ENCODE data around the gene RASGEF1C.

RASGEF1C gene

GRCh38 chr5:180097163-180097894 lies 111.7 kb downstream of the RASGEF1C start:
- TF ChIP-seq, protein P1, sequence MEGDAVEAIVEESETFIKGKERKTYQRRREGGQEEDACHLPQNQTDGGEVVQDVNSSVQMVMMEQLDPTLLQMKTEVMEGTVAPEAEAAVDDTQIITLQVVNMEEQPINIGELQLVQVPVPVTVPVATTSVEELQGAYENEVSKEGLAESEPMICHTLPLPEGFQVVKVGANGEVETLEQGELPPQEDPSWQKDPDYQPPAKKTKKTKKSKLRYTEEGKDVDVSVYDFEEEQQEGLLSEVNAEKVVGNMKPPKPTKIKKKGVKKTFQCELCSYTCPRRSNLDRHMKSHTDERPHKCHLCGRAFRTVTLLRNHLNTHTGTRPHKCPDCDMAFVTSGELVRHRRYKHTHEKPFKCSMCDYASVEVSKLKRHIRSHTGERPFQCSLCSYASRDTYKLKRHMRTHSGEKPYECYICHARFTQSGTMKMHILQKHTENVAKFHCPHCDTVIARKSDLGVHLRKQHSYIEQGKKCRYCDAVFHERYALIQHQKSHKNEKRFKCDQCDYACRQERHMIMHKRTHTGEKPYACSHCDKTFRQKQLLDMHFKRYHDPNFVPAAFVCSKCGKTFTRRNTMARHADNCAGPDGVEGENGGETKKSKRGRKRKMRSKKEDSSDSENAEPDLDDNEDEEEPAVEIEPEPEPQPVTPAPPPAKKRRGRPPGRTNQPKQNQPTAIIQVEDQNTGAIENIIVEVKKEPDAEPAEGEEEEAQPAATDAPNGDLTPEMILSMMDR (IDR thresholded peaks at IDR 0.05; ENCODE audit: low read depth, low read length), result no peak
- no peak overlapping the region for H3K4me3 ChIP-seq (ENCODE audit: low read depth, low read length)
- H3K27me3 ChIP-seq (ENCODE audit: insufficient read depth, low read depth, severe bottlenecking), result no peaks in the 10 kb centered on the region
- H3K27ac ChIP-seq, result no peak overlapping the region
- H3K36me3 ChIP-seq, result no peaks in the 10 kb centered on the region
- DNase-seq, result no peak
- H3K9me3 ChIP-seq (ENCODE audit: severe bottlenecking), result no peaks in the 10 kb centered on the region

GRCh38 chr5:180096616-180097015 lies 112.4 kb downstream of the RASGEF1C start:
- Histone ChIP-seq H3K27ac (no peak overlapping the region), H3K4me3 (ENCODE audit: low read depth, low read length) (no peak overlapping the region), H3K36me3 (no peaks in the 10 kb centered on the region), H3K27me3 (ENCODE audit: insufficient read depth, low read depth, severe bottlenecking) (no peaks in the 10 kb centered on the region), H3K9me3 (ENCODE audit: severe bottlenecking) (no peaks in the 10 kb centered on the region)
- DNase-seq, result no peak
- TF ChIP-seq, protein P1 (IDR thresholded peaks at IDR 0.05; ENCODE audit: low read depth, low read length), result no peak

GRCh38 chr5:180095545-180095944 lies 113.5 kb downstream of the RASGEF1C start:
- Histone ChIP-seq H3K9me3 (ENCODE audit: severe bottlenecking) (no peaks in the 10 kb centered on the region), H3K27me3 (ENCODE audit: insufficient read depth, low read depth, severe bottlenecking) (no peaks in the 10 kb centered on the region), H3K4me3 (ENCODE audit: low read depth, low read length) (no peak overlapping the region), H3K36me3 (no peaks in the 10 kb centered on the region), H3K27ac (no peak overlapping the region)
- no peak for DNase-seq
- TF ChIP-seq, protein P1 (IDR thresholded peaks at IDR 0.05; ENCODE audit: low read depth, low read length), result no peak

DNA sequence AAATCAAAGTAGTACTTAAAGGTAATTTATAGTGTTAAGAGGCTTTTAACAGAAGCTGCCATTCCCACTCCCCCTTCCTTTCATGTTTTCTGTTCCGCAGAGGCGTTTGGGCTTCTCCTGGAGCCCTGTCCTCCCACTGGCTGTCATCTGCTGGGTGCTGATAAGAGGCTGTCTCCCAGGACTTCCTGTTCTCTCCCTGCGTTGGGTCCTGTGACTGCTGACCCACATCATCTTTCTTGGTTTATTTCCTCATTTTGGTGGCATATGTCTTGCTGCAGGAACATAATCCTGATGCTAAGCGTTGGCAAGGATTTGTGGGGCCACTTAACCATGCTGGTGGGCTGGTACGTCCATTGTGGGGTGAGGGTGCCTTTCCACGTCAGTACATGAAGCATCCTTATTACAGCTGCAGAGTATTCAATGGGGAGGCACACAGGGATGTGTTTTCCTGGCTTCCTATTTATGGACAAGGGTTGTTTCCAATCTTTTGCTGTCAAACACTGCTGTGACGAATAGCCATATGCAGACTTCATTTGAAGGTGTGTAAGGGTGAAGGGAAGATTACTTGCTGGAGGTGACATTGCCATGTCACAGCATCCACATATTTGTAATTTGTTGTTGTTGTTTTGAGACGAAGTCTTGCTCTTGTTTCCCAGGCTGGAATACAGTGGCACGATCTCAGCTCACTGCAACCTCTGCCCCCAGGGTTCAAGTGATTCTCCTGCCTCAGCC lies 115.2 kb downstream of the RASGEF1C start:
- Histone ChIP-seq H3K9me3 (ENCODE audit: severe bottlenecking) (no peaks in the 10 kb centered on the region), H3K36me3 (no peaks in the 10 kb centered on the region), H3K27ac (no peak overlapping the region), H3K27me3 (ENCODE audit: insufficient read depth, low read depth, severe bottlenecking) (no peaks in the 10 kb centered on the region), H3K4me3 (ENCODE audit: low read depth, low read length) (no peak overlapping the region)
- TF ChIP-seq, protein P1 (IDR thresholded peaks at IDR 0.05; ENCODE audit: low read depth, low read length), result no peak
- DNase-seq, result no peak

DNA sequence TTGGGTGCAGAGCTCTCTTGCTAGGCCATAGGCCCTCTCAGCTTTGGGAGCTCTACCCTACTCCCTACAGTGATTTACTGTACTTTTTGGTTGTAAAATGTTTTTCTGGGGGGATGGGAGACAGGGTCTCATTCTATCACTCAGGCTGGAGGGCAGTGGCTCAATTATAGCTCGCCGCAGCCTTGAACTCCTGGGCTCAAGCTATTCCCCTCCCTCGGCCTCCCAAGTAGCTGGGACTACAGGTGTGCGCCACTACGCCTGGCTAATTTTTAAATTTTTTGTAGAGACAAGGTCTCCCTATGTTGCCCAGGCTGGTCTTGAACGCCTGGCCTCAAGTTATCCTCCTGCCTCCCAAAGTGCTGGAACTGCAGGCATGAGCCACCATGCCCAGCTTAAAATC lies 115.8 kb downstream of the RASGEF1C start:
- TF ChIP-seq, protein P1 (IDR thresholded peaks at IDR 0.05; ENCODE audit: low read depth, low read length), result no peak
- Histone ChIP-seq H3K9me3 (ENCODE audit: severe bottlenecking) (no peaks in the 10 kb centered on the region), H3K27me3 (ENCODE audit: insufficient read depth, low read depth, severe bottlenecking) (no peaks in the 10 kb centered on the region), H3K4me3 (ENCODE audit: low read depth, low read length) (no peak overlapping the region), H3K36me3 (no peaks in the 10 kb centered on the region), H3K27ac (no peak overlapping the region)
- no peak for DNase-seq

Measured in WERI-Rb-1 (cell line).